ENCODE data around the gene NEK11. TPM values are rescaled to one million over a fixed set of nuclear protein-coding genes. Genes with fewer than 3 reads are reported as not detected.

The NEK11 gene
- polyA plus RNA-seq, 1 of the 3 experiments (the other 2 are of a cell fraction): 4.7 TPM

DNA sequence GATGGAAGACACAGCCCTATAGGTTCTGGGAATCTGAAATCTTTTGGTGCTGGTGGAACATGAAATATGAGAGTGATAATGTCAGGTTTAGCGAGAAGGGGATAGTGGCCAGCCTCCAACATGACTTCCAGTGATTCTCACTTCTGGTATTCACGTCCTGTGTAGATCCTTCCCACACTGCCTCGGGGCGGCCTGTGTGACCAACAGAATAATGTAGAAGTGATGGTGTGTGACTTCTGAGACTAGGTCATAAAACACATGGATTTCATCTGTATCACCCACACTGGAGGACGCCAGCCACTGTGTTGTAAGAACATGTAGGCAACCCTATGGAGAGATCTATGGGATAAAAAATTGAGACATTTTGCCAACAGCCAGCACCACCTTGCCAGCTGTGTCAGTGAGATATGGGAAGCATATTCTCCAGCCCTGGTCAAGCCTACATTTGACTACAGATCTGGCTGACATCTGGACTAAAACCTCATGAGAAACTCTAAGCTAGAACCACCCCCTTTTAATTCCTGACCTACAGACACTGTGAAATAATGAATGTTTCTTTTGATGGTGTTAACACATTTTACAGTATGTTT is 329.4 kb downstream of the NEK11 start:
- TF ChIP-seq, protein P1, sequence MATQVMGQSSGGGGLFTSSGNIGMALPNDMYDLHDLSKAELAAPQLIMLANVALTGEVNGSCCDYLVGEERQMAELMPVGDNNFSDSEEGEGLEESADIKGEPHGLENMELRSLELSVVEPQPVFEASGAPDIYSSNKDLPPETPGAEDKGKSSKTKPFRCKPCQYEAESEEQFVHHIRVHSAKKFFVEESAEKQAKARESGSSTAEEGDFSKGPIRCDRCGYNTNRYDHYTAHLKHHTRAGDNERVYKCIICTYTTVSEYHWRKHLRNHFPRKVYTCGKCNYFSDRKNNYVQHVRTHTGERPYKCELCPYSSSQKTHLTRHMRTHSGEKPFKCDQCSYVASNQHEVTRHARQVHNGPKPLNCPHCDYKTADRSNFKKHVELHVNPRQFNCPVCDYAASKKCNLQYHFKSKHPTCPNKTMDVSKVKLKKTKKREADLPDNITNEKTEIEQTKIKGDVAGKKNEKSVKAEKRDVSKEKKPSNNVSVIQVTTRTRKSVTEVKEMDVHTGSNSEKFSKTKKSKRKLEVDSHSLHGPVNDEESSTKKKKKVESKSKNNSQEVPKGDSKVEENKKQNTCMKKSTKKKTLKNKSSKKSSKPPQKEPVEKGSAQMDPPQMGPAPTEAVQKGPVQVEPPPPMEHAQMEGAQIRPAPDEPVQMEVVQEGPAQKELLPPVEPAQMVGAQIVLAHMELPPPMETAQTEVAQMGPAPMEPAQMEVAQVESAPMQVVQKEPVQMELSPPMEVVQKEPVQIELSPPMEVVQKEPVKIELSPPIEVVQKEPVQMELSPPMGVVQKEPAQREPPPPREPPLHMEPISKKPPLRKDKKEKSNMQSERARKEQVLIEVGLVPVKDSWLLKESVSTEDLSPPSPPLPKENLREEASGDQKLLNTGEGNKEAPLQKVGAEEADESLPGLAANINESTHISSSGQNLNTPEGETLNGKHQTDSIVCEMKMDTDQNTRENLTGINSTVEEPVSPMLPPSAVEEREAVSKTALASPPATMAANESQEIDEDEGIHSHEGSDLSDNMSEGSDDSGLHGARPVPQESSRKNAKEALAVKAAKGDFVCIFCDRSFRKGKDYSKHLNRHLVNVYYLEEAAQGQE (IDR thresholded peaks at IDR 0.05; ENCODE audit: low read depth, low read length): no peak
- TF ChIP-seq EP300 (IDR thresholded peaks at IDR 0.05; ENCODE audit: borderline replicate concordance in 1 of 2, low read depth in 1 of 2, low read length in 1 of 2) (no peak), NRF1 (IDR thresholded peaks at IDR 0.05; ENCODE audit: low read depth, low read length) (no peak)
- TF ChIP-seq, protein P2, sequence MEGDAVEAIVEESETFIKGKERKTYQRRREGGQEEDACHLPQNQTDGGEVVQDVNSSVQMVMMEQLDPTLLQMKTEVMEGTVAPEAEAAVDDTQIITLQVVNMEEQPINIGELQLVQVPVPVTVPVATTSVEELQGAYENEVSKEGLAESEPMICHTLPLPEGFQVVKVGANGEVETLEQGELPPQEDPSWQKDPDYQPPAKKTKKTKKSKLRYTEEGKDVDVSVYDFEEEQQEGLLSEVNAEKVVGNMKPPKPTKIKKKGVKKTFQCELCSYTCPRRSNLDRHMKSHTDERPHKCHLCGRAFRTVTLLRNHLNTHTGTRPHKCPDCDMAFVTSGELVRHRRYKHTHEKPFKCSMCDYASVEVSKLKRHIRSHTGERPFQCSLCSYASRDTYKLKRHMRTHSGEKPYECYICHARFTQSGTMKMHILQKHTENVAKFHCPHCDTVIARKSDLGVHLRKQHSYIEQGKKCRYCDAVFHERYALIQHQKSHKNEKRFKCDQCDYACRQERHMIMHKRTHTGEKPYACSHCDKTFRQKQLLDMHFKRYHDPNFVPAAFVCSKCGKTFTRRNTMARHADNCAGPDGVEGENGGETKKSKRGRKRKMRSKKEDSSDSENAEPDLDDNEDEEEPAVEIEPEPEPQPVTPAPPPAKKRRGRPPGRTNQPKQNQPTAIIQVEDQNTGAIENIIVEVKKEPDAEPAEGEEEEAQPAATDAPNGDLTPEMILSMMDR (IDR thresholded peaks at IDR 0.05): no peak
- 74% methylated on average over 5 of the region's 5 CpGs for WGBS (ENCODE audit: low lambda C conversion rate)
- no peaks in the 10 kb centered on the region for H3K9me2 ChIP-seq
- DNase-seq: no peak
- no peaks in the 10 kb centered on the region for H3K9me3 ChIP-seq
- H3K9ac ChIP-seq: no peak overlapping the region
- H3F3A ChIP-seq (replicated peaks; ENCODE audit: insufficient read depth): no peaks in the 10 kb centered on the region
- H3K36me3 ChIP-seq (replicated peaks in 1 of 2; ENCODE audit: control insufficient read depth in 1 of 2, insufficient read depth in 2 of 2, low read length in 1 of 2): no peaks in the 10 kb centered on the region
- peaks cover 0 to 9% of the 10 kb centered on the region in 2 experiments; a peak in 2 of 4 replicates for H3K4me1 ChIP-seq (ENCODE audit: control insufficient read depth in 1 of 2, insufficient read depth in 2 of 2, low read depth in 1 of 2, low read length in 1 of 2)
- no peak overlapping the region for H3K4me2 ChIP-seq
- H3K27me3 ChIP-seq (ENCODE audit: insufficient read depth): no peaks in the 10 kb centered on the region
- H3K27ac ChIP-seq (ENCODE audit: low read depth in 2 of 2, low read length in 1 of 2): no peak overlapping the region
- no peaks in the 10 kb centered on the region for H3K79me2 ChIP-seq (ENCODE audit: insufficient read depth)
- no peak overlapping the region for H3K4me3 ChIP-seq (ENCODE audit: low read depth in 2 of 2, low read length in 1 of 2)
- H4K20me1 ChIP-seq (ENCODE audit: insufficient read depth): no peaks in the 10 kb centered on the region
- no peak overlapping the region for H2AFZ ChIP-seq (ENCODE audit: low read depth)
- POLR2A ChIA-PET: no interaction called here
- CTCF ChIA-PET: interaction anchor here (0.7 kb wide), 1 partner anchor 188 kb away, joined by 3 read pairs; no protein-coding TSS in a partner anchor

DNA sequence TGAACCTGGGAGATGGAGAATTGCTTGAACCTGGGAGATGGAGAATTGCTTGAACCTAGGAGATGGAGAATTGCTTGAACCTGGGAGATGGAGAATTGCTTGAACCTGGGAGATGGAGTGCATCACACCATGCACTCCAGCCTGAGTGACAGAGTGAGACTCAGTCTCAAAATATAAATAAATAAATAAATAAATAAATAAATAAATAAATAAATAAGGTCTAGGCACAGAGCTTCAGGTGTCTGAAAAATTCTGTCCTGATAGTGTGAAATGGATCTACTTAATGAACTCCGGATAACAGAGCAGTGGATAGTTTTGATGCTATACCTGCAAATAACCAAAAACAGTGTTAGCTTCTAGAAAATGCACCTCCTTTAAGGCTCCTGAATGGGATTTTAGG is 330.6 kb downstream of the NEK11 start:
- no peaks in the 10 kb centered on the region for H3K79me2 ChIP-seq (ENCODE audit: insufficient read depth)
- no peak overlapping the region for H3K9ac ChIP-seq
- ChIA-PET POLR2A (no interaction called here), CTCF (no interaction called here)
- H2AFZ ChIP-seq (ENCODE audit: low read depth): no peak overlapping the region
- H3F3A ChIP-seq (replicated peaks; ENCODE audit: insufficient read depth): no peaks in the 10 kb centered on the region
- H3K4me3 ChIP-seq (ENCODE audit: low read depth in 2 of 2, low read length in 1 of 2): no peak overlapping the region
- no peaks in the 10 kb centered on the region for H3K9me2 ChIP-seq
- no peak overlapping the region for H3K4me2 ChIP-seq
- no peak for DNase-seq
- no peaks in the 10 kb centered on the region for H3K27me3 ChIP-seq (ENCODE audit: insufficient read depth)
- peaks cover 0 to 9% of the 10 kb centered on the region in 2 experiments; a peak in 2 of 4 replicates for H3K4me1 ChIP-seq (ENCODE audit: control insufficient read depth in 1 of 2, insufficient read depth in 2 of 2, low read depth in 1 of 2, low read length in 1 of 2)
- no peaks in the 10 kb centered on the region for H4K20me1 ChIP-seq (ENCODE audit: insufficient read depth)
- WGBS (ENCODE audit: low lambda C conversion rate): 93% methylated on average over 1 of the region's 1 CpG
- no peak overlapping the region for H3K27ac ChIP-seq (ENCODE audit: low read depth in 2 of 2, low read length in 1 of 2)
- no peaks in the 10 kb centered on the region for H3K36me3 ChIP-seq (replicated peaks in 1 of 2; ENCODE audit: control insufficient read depth in 1 of 2, insufficient read depth in 2 of 2, low read length in 1 of 2)
- no peaks in the 10 kb centered on the region for H3K9me3 ChIP-seq
- TF ChIP-seq SIN3A (IDR thresholded peaks at IDR 0.05; ENCODE audit: borderline replicate concordance, low read depth, low read length) (no peak), GATA2 (CRISPR knock-in tag; IDR thresholded peaks at IDR 0.05) (no peak), YY1 (IDR thresholded peaks at IDR 0.05; ENCODE audit: low read depth) (no peak), FOXM1 (IDR thresholded peaks at IDR 0.05; ENCODE audit: low read depth) (no peak), EZH2phosphoT487 (IDR thresholded peaks at IDR 0.05; ENCODE audit: borderline replicate concordance, low read depth) (no peak), JUND (IDR thresholded peaks at IDR 0.05) (no peak), NFIC (IDR thresholded peaks at IDR 0.05; ENCODE audit: borderline replicate concordance) (no peak), CHD2 (IDR thresholded peaks at IDR 0.05; ENCODE audit: low read length, partially characterized antibody) (no peak)
- TF ChIP-seq, protein P3, sequence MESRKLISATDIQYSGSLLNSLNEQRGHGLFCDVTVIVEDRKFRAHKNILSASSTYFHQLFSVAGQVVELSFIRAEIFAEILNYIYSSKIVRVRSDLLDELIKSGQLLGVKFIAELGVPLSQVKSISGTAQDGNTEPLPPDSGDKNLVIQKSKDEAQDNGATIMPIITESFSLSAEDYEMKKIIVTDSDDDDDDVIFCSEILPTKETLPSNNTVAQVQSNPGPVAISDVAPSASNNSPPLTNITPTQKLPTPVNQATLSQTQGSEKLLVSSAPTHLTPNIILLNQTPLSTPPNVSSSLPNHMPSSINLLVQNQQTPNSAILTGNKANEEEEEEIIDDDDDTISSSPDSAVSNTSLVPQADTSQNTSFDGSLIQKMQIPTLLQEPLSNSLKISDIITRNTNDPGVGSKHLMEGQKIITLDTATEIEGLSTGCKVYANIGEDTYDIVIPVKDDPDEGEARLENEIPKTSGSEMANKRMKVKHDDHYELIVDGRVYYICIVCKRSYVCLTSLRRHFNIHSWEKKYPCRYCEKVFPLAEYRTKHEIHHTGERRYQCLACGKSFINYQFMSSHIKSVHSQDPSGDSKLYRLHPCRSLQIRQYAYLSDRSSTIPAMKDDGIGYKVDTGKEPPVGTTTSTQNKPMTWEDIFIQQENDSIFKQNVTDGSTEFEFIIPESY (IDR thresholded peaks at IDR 0.05; ENCODE audit: borderline replicate concordance, low read depth): no peak
- TF ChIP-seq, protein P4, sequence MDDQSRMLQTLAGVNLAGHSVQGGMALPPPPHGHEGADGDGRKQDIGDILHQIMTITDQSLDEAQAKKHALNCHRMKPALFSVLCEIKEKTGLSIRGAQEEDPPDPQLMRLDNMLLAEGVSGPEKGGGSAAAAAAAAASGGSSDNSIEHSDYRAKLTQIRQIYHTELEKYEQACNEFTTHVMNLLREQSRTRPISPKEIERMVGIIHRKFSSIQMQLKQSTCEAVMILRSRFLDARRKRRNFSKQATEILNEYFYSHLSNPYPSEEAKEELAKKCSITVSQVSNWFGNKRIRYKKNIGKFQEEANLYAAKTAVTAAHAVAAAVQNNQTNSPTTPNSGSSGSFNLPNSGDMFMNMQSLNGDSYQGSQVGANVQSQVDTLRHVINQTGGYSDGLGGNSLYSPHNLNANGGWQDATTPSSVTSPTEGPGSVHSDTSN (IDR thresholded peaks at IDR 0.05): no peak
- TF ChIP-seq, protein P2 (IDR thresholded peaks at IDR 0.05): no peak

Measured in SK-N-SH (cell line).